ENCODE results near the gene SH3RF3.

Gene SH3RF3

GRCh38 chr2:109513749-109514588 is 385.0 kb downstream of the SH3RF3 start:
- DNase-seq (ENCODE audit: low read depth in 2 of 3, low spot score in 1 of 3): peak in 2 of 3 donors; percentile 3 to 34

GRCh38 chr2:109514857-109515256 is 385.9 kb downstream of the SH3RF3 start:
- no peak for DNase-seq (ENCODE audit: low read depth in 2 of 3, low spot score in 1 of 3)

GRCh38 chr2:109516445-109517117 is 387.6 kb downstream of the SH3RF3 start:
- DNase-seq (ENCODE audit: low read depth in 2 of 3, low spot score in 1 of 3): peak in 1 of 3 donors; percentile 5

DNA sequence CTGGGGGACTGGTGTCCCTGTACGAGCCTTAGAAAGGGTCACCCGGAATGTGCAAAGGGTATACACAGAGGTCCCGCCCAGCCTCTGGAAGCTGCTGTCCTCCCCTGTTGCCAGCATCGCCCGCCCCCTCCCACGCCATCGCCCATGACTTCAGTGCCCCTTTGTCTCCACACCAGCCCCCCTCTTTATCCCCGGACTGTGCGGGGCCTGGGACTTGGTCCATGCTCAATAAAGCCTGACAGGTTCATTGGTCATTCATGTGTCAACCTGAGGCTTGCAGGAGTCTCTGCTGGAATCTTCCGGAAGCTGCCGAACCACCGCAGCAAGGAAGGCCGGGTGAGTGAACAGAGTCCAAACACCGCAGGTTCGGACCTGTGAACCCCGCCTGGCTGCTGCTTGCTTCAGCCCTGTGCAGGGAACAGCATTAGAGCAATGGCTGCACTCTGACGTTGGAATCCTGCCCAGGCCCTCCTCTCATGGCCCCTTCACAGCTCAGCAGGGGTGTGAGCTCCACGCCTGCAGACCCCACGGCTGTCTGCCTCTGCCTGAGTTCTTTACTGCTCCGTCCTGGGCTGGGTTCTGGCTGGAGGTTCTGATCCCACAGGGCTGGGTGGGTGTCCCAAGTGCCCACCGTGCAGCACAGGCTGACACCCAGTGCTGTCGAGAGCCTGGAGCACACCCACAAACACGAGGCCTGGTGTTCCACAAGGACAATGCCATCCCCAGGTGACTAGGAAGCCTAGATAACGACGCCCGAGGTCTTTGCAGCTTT is 388.3 kb downstream of the SH3RF3 start:
- no peak for DNase-seq (ENCODE audit: low read depth in 2 of 3, low spot score in 1 of 3)

- DNase-seq (ENCODE audit: low read depth in 2 of 3, low spot score in 1 of 3): no peak
Measured at GRCh38 chr2:109519513-109519912, 390.5 kb downstream of the SH3RF3 start.

DNA sequence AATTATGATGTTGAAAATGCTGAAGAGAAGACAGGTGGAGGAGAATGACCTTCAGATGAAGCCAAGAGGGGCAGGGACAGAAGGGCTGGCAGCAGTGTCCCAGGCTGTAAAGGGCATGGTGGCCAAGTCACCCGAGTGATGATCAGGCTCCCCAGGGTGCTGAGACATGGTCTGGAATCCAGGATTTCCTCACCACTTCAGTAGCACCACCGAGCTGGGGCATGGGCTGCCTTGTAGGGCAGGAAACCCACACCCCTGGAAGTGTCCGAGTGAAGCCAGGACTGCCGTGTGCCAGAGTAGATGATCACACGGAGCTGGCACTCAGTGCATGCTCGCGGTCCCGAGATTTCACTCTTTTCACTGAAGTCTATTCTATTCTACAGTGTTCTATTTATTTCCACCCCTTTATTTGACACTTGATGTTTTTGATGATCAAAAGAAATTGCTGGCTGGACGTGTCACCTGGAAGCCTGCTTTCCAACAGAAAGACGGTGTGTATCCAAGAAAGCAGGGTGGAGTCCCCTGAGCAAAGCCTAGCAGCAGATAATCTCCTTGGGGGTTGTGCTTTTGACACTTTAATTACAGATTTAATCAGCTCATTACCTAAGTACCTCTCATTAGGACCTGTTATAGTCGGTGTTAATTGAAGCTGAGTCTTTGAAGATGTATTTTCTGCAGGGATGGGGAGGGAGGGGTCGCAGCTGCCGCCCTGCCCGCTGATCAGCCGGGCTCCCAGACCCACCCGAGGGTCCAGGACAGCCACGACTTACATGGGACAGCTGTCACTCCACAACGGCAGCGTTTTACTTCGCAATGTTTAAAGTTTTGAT is 392.4 kb downstream of the SH3RF3 start:
- no peak for DNase-seq (ENCODE audit: low read depth in 2 of 3, low spot score in 1 of 3)

DNA sequence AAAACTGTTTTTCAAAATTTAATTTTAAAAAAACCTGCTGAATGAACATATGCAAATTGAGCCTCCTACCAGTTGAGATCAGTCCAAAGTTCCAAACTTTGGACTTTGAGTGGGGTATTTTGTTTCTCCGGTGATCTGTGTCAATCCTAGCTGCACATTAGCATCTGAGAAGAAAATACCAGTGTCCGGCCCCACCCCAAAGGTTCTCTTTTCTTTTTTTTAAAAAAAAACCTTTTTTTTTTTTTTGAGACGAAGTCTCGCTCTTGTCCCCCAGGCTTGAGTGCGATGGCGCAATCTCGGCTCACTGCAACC is 393.0 kb downstream of the SH3RF3 start:
- no peak for DNase-seq (ENCODE audit: low read depth in 2 of 3, low spot score in 1 of 3)

GRCh38 chr2:109523121-109523520 is 394.1 kb downstream of the SH3RF3 start:
- no peak for DNase-seq (ENCODE audit: low read depth in 2 of 3, low spot score in 1 of 3)

DNA sequence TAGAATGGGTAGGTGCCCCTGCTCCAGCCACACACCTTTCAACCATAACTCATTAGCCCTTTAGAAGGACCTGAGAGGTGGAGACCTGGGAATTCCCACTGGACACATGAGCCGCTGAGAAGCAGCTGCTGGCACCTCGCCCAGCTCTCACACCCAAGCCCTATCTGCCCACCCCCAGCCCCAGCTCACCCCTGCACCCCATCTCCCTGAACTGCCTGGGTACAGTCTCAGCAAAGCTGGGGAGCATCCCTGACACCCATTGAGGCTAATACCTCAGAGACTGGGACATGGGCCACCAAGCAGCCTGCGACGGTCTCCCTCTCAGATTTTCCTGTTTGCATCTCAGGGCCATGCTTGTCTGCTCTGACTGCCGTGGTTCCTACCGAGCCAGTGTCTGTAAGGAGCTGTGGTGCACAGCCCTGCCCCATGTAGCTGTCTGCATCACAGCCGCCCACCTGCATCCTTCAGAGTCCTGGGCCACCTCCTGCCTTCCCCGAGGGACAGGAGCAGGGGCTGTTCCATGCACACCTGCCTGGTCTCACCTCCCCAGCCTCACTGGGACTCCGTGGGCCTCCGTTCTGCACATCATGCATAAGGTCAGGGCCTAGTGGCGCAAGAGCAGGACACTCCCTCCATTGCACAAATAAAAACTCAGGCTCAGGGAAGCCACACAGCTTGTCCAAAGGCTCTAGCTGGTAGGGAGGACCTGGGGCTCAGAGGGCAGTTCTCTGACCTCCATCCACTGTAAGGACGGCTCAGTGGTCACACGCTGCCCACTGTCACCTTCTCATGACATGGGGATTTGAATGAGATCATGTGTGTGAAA is 394.7 kb downstream of the SH3RF3 start:
- DNase-seq (ENCODE audit: low read depth in 2 of 3, low spot score in 1 of 3): no peak

DNA sequence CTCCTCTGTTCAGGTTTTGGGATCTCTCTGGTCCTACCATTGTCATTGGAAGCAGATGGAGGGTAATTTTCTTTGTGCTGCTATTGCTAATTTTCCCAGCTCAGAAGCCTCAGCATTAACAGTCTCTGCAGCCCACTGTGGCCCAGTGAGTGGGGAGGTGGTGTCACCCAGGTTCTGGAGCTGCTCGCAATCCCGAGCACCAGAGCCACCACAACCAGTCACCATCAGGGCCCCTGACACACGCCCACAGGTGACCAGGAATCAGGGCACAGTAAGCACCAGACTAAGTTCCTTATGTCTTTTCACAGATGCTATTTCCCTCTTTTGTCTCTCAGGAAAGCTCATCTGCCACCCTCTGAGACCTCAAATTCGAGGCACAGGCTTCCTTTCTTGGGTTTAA is 396.8 kb downstream of the SH3RF3 start:
- no peak for DNase-seq (ENCODE audit: low read depth in 2 of 3, low spot score in 1 of 3)

- DNase-seq (ENCODE audit: low read depth in 2 of 3, low spot score in 1 of 3): no peak
Measured at GRCh38 chr2:109526442-109526970, 397.5 kb downstream of the SH3RF3 start.

DNA sequence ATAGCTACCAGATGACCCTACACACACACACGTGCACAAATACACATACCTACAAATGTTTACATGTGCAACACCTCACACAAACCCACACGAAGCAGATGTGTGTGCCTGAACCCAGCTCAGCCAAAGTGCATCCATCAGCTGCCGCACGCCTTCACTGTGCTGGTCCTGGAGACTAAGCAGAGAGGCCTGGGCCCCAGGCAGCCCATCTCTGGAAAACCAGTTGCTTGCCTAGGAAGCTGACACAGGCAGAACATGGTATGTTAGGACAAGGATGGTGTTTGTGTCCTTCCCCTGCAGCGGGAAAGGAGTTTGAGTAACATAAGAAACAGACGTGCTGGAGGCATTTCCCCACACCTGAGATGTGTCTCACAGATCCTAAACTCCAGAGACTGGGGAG is 398.1 kb downstream of the SH3RF3 start:
- no peak for DNase-seq (ENCODE audit: low read depth in 2 of 3, low spot score in 1 of 3)

- no peak for DNase-seq (ENCODE audit: low read depth in 2 of 3, low spot score in 1 of 3)
Measured at GRCh38 chr2:109527846-109528705, 399.1 kb downstream of the SH3RF3 start.

DNA sequence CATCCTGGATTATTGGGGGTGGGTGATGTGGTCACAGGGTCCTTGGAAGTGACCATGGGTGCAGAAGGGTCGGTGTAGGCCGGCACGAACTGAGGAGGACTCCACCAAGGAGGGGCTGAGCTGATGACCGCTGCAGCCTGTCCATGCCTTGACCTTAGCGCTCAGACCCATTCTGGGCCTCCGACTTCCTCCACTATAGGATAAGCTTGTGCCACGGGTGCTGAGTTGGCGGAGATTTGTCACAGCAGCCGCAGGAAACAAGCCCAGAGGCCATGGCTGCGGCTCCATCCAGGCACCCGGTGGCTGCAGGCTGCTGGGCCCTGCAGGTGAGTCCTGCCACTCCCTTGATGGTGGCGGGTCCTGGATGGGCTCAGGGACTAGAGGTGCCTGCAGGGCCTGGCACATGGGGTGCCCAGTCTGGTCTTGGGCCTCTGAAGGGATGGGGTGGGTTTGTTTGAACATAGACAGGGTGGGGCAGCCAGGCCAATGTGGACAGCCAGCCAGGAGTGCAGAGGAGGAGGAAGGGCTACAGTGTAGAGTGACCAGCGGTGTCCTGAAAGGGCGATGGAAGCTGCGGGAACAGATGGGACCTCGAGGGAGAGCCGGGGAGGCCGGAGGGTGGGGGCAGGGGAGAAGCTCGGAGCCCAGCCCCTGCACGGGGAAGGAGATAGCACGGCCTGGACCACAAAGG is 400.0 kb downstream of the SH3RF3 start:
- no peak for DNase-seq (ENCODE audit: low read depth in 2 of 3, low spot score in 1 of 3)

- no peak for DNase-seq (ENCODE audit: low read depth in 2 of 3, low spot score in 1 of 3)
Measured at GRCh38 chr2:109529532-109530449, 400.8 kb downstream of the SH3RF3 start.

GRCh38 chr2:109530712-109531111 is 401.7 kb downstream of the SH3RF3 start:
- DNase-seq (ENCODE audit: low read depth in 2 of 3, low spot score in 1 of 3): no peak

DNA sequence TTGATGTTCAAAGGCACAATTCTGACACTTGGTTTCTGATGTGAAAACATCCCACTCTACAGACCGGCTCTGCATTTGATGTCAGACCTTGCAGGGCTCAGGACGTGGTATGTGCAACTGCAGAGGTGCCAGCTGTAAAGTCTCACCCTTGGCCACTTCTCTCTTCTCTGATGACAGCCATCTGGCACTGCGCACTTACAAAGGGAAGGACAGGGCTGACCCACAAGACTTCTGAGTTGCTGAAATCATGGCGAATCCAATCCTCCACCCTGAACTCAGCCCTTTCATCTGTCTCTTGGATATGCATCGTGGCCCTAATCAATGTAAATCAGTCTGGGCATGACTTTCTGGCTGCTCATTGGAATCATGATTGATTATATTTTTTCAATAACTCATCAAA is 402.2 kb downstream of the SH3RF3 start:
- no peak for DNase-seq (ENCODE audit: low read depth in 2 of 3, low spot score in 1 of 3)
